CD4-positive, alpha-beta T cell treated with Interleukin-6 for 4 hours (primary cell): Measurements from ENCODE around the gene MYL5.

ENCODE experiments used
- DNase-seq: peaks from one replicate; pipeline ENCODE4 v3.0.0-alpha.2; 2020; ENCODE audit warnings: mixed read lengths

MYL5 gene

DNA sequence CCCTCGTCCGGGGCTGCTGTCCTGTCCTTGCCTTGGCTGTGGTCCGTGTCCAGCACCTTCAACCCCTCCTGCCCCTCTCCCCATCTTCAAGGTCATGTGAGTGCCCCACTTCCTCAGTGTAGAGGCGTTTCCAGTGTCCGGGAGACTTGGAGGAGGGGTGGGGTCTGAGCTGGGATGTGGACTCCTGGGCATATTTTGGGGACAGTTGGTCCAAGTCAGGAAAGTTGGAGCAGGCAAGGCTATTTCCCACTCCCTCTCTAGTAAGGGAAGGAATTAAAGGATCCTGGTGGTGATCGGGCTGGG lies 34.2 kb downstream of the MYL5 start:
- DNase-seq = no peak

DNA sequence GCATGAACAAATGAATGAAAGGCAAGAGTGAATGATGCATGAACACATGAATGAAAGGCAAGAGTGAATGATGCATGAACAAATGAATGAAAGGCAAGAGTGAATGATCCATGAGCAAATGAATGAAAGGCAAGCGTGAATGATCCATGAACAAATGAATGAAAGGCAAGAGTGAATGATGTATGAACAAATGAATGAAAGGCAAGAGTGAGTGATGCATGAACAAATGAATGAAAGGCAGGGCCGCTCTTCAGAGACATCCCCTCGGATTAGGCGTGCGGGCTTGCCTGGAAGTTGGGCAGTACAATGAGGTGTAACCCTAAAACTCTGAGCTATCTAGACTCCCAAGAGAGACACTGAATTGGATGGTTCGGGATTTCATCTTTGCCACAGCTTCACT lies 35.0 kb downstream of the MYL5 start:
- DNase-seq = no peak

DNA sequence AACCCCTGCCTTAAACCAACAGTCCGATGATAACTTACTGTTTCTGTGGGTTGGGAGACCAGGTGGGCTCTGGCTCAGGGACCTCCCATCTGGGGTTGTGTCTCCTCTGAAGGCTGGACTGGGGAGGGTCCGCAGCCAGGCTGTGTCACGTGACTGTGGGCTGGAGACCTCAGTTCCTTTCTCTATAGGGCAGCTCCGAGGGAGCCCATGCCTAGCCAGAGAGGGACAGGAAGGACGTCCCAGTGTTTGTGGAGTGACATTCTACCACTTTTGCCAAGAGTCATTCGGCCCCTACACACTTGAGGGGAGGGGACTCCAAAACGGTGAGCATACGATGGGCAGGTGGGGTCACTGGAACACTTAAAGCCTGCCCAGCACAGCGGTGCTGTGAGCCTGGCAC lies 35.8 kb downstream of the MYL5 start:
- no peak for DNase-seq

DNA sequence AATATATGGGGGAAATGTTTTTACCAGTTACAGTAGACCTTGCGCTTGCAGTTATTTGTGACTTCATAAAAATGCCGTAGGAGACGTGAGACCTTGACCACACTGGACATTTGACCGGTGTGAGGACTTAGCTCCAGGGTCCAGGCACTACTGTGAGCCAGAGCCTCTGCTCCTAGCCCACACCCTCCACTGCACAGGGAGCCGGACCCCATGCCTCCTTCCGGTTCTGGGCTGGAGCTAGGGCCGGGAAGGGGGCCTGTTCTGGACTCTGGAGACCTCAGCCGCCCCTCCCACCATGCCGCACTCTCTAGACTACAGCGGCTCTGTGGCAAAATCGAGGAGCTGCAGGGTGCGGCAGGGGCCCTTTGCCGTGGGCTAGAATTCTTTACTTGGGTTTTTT lies 36.6 kb downstream of the MYL5 start:
- DNase-seq = no peak

DNA sequence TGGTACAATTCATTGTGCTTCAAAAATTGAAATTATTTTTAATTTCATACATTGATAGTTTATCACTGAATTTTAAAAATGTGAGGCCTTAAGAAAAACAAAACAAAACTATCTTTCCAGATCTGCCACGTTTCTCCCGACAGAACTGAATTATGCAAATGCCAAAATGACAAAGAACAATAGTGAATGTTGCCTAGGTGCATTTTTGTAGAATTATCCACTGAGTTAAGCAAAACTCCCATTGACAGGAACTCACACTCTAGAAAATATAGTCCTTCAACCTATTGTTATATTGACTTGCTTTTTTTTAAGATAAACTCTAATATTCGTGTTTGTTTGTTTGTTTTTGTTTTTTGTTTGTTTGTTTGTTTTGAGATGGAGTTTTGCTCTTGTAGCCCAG lies 37.8 kb downstream of the MYL5 start:
- DNase-seq = no peak

DNA sequence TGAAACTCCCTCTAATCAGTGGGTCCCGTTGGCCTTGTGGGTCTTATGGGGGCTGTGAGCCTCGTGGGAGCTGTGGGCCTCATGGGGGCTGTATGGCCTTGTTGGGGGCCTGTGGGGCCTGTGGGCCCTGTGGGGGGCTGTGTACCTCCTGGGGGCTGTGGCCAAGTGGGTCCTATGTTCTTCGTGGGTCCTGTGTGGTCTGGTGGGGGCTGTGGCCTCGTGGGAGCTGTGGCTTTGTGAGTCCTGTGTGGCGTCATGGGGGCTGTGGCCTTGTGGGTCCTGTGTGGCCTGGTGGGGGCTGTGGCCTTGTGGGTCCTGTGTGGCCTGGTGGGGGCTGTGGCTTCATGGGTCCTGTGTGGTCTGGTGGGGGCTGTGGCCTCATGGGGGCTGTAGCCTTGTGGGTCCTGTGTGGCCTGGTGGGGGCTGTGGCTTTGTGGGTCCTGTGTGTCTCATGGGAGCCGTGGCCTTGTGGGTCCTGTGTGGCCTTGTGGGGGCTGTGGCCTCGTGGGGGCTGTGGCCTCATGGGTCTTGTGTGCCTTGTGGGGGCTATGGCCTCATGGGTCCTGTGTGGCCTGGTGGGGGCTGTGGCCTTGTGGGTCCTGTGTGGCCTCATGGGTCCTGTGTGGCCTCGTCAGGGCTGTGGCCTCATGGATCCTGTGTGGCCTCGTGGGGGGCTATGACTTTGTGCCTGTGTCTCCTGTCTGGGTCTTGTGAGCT lies 38.7 kb downstream of the MYL5 start:
- DNase-seq = no peak

DNA sequence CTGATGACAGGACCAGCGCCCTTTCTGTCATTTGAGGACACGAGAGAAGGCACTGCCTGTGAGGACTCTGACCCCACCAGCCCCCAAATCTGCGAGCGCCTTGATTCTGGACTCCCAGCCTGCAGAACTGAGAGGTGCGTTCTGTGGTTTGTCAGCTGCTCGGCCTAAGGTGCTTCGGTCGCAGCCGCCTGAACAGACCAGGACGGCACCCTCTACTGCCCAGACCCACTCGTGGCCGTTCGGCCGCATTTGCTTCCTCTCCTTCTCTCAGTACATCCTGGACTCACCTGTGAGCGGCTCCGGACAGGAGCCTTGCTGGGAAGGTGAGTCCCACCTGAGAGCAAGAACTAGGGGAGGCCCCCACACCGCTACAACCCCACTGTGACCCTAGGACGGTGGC lies 39.7 kb downstream of the MYL5 start:
- DNase-seq = no peak

DNA sequence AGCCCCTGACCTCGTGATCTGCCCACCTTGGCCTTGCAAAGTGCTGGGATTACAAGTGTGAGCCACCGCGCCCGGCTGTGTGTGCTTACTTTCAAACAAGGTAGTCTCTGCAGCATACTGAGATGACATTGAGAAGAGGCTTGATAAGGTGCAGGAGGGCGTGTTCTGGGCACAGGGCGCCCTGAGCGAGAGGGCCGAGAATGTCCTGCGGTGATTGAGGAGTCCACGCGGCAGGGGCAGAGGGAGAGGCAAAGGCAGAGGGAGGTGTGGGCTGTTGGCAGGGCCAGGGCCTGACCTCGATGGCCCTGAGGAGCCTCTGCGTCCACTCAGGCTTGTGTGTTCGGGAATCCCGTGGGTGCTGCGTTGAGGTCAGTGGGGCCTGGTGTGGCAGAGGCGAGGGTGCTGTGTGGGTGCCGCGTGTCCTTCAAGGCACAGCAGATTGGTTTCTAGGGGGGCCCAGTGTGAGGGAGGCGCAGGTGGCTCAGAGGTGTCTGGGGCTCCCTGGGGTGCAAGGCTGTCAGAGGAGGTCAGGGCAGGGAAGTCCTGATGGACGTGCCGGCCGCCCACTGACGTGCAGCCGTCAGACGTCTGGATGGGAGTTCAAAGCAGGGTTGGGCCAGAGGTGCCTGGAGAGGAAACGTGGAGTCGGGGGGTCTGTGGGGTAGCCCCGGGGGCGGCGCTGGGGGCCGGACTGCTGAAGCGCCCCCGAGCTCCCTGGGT lies 43.4 kb downstream of the MYL5 start:
- DNase-seq = no peak

DNA sequence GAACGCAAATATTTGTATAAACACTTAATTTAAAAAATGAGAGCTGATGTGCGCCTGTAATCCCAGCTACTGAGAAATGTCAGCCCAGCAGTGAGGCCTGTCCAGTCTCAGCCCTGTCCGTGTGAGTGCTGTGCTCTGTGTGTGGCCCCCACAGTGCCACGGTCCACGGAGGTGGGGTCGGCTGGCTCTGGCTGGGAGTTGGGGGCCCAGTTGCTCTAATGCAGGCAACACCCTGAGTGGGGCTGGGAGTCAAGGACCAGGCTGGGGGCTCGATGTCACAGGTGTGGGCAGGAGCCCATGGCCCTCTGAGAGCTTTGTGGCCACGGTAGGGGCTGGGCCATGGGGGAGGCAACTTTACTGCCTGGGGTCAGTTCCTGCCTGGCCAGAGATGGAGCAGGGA lies 44.1 kb downstream of the MYL5 start:
- DNase-seq = no peak

DNA sequence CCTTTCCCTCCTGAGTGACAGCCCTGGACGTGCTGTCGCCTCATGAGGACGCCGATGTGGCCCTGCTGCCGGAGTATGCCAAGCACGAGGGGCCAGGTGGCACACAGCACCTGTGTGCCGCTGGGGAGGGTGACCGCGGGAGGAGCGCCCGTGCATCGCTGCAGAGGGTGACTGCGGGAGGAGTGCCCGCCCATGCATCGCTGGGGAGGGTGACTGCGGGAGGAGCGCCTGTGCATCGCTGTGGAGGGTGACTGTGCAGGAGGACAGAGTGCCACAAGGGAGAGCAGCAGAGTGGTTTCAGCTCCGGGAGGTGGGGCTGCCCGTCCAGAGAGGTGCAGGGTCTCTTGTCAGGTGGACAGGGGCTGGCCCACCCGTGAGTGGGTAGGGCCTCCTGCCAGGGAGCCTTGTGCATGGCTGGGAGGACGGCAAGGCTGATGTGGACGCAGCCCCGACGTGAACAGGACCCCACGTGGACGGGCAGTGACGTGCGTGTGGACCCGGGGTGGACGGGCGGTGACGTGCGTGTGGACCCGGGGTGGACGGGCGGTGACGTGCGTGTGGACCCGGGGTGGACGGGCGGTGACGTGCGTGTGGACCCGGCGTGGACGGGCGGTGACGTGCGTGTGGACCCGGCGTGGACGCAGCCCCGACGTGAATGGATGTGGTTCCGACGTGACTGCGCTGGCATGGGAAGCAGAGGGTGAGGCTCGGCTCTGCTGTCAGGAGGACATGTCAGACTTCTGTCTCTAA lies 45.9 kb downstream of the MYL5 start:
- DNase-seq = no peak

DNA sequence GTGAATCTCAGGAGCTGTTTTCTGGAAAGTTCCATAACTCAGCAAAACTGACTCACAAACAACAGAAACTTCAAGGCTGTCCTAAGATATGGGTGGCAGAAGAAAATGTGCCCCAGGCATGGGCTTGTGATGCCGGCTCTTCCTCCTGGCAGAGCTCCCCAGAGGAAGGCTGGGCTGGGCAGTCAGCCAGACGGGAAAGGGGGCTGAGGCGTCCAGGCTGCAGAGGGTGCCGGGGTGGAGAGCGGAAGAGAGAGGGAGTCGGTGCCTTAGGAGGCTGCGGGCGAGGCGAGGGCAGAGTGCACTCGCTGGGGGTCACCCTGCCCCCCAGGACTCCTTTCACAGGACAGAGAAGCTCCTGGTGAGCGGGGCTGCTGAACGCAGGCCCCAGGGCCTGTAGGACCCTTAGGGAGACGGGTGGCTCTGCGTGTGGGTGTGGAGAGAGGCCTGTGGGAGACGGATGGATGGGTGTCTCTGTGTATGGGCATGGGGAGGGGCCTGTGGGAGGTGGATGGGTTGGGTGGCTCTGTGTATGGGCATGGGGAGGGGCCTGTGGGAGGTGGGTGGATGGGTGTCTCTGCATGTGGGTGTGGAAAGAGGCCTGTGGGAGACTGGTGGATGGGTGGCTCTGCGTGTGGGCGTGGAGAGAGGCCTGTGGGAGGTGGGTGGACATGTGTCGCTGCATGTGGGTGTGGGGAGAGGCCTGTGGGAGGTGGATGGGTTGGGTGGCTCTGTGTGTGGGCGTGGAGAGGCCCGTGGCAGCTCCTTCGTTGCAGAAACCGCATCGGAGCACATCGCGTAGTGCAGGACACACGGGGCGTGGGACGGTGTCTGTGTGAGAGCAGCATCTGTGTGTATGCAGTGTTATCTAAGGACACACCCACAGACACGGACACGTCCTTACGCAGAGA lies 47.2 kb downstream of the MYL5 start:
- DNase-seq = no peak

DNA sequence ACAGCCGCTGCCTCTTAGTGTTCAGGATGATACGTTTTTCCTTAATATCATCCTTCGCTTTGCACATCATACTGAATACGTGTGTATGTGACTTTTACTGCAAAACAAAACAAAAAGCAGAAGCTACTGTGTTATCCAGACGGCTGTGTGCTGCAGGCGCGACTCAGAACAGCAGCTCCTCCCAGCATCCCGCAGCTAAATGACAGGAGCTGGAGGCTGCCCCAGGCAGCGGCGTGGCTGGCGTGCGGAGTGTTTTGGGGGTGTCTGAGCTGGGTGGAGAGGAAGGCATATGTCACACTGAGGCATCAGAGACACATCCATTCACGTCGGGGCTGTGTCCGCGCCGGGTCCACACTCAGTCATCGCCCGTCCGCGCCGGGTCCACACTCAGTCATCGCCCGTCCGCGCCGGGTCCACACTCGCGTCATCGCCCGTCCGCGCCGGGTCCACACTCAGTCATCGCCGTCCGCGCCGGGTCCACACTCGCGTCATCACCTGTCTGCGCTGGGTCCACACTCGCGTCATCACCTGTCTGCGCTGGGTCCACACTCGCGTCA lies 47.9 kb downstream of the MYL5 start:
- no peak for DNase-seq

DNA sequence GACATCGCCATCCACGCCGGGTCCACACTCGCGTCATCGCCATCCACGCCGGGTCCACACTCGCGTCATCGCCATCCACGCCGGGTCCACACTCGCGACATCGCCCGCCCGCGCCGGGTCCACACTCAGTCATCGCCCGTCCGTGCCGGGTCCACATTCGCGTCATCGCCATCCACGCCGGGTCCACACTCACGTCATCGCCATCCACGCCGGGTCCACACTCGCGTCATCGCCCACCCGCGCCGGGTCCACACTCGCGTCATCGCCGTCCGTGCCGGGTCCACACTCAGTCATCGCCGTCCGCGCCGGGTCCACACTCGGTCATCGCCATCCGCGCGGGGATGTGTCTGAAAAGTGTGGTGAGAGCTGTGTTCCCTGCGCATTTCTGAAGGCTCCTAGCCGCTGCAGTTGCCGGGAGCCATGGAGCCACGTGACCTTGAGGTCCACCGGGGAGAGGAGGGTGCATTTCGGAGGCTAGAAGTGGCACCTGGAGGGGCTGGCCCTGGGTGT lies 48.6 kb downstream of the MYL5 start:
- no peak for DNase-seq

DNA sequence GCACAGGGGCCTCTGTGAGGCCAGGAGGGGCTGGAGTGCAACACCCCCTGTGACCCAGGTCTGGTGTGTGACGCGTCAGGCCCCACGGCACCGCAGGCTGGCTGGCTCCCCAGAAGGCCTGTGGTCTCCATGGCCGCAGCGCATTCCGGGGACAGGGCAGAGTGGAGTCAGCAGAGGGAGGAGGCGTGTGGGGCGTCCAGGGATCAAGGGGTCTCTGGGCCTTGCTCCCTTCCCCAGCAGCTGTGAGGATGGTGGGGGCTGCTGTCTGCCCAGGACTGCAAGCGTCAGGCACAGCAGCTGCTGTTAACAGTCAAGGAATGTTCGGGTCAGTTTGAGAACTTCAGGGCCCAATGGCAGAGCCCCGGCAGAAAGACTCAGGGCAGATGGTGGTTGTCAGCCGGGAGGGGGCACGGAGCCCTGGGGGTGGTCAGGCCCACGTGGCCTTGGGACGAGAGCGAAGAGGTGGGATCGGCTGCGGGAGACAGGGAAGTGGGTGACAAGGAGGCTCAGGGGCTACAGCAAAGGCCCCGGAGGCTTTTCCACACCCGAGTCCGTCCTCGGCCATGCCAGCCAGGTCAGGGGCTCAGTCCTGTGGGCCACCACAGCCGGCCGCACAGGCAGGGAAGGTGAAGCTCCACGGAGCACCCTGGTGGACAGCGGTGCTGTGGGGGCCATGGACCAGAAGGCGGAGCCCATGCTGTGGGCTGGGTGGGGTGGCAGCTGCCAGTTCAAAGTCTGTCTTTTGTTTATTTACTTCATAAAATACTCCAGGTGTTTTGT lies 49.6 kb downstream of the MYL5 start:
- DNase-seq = no peak

DNA sequence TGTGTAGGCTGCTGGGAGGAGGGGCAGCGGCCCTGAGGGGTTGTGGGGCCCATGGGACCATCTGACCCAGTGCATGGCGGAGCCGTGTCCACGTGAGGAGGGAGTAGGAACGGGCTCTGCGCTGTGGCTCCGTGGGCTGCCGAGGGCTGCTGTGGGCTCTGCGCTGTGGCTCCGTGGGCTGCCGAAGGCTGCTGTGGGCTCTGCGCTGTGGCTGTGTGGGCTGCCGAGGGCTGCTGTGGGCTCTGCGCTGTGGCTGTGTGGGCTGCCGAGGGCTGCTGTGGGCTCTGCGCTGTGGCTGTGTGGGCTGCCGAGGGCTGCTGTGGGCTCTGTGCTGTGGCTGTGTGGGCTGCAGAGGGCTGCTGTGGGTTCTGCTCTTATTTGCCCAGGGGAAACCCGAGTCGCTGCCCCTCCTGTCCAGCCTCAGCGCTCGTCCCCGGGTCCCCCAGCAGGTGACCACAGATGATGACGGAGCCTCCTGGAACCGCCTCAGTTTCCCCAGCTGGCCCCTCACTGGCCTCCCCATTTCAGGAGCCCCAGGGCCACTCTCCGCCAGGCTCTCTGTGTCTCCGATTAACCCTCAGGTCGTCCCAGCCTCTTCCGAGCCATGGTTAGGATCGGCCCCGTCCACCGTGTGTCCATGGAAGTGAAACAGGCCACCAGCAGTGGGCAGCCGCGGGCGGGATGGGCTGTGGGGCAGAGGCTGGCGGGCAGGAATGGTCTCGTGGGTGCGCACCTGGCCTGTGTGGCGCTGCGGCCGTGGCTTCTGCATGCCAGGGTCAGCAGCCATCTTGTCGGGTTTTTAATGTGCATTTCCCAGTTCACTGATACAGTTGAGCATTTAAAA lies 51.3 kb downstream of the MYL5 start:
- no peak for DNase-seq

DNA sequence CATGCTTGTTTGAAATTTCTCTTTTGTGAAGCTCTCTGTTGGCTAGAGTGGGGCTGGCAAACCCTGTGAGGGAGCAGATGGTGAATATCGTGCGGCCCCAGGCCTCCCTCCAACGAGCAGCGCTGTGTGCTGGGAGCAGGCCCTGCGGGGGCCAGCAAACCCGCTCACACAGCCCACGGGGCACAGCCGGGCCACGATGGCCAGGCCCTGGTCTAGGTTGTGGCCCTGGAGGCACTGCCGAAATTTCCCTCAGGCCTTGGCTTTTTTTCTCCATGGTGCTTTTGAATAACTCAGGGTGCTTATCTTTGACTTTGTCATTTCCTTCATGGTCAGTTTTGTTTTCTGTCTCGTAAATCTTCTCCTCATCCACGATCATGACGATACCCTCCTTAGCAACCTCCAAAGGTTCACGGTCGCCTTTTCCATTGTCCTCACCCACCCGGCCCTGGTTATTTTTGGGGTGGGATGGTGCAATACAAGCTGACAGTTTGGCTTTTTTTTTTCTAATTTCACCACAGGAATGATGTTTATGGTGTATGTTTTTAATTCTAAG lies 52.0 kb downstream of the MYL5 start:
- no peak for DNase-seq

DNA sequence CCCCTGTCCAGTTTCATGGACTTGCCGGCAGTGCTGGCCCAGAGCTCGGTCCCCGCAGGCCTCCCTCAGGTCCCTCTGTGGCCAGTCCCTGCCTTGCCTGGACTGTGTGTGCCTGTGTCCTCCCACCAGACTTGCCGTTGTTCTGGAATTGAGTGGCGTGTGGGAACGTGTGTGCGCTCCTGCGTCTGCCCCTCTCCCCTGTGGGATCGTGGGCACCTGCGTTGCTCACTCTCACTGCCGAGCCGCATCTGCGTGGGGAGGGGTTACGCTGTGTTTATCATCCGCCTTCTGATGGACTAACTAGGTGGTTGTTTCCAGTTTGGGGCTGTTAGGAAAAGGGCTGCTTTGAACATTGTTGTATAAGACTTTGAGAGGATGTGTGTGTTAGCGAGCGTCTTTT lies 52.5 kb downstream of the MYL5 start:
- no peak for DNase-seq

DNA sequence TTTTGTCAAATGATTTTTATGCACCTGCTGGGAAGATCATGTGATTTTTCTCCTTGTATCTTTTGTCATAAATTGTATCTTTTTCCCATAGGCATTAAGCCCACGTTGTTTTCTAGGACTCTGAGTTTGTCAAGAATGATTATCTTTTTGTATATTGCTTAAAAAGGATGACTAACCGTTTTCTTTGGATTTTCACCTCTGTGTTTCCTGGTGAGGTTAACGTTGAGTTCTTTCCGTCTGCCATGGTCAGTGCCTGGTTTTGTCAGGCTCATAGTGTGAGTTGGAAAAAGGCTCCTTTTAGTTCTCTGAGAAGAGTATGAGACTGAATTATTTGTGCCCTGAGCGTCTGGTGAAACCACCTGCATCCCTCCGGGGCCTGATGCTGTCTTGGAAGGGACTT lies 53.2 kb downstream of the MYL5 start:
- no peak for DNase-seq

DNA sequence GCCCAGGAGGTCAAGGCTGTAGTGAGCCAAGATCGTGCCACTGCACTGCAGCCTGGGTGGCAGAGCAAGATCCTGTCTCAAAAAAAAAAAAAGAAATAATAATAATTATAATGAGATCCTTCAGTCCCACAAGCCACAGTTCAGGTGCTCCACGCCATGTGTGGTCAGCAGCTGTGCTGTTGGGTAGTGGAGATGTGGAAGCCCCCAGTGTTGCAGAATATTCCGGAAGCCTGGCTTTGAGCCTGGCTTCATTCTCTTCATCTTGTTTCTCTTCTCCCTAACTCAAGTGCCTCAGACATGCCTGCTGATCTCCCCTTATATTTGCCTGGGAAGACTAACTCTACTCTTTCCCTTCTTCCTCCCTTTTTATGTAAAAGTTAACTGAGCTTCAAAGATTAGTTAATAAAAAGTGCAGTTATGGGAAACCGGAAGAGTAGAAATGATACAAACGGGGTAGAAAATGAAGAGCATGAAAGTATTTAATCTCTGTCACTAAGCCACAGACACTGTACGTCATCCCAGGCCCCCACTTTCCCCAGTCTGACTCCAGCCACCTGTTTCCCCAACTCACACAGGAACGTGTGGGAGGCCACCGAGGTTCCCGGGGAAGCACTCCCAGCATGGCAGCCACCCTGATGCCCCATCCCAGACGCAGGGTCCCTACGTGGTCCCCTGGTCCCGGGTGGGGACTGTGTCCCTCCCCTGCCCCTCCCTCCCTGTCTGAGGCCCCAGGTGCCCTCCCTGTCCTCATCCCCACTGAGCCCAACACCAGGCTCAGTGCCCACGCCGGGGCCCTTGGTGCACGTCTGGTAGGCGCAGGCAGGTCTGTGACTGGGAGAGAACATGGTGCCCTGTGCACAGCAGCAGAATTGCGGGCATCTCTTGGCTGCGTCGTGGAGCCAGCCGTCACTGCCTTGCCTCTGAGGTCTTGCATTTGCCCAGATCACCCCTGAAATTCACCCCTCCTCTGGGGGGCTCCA lies 55.3 kb downstream of the MYL5 start:
- no peak for DNase-seq
